ENCODE data around the gene ATAT1.

The ATAT1 gene

DNA sequence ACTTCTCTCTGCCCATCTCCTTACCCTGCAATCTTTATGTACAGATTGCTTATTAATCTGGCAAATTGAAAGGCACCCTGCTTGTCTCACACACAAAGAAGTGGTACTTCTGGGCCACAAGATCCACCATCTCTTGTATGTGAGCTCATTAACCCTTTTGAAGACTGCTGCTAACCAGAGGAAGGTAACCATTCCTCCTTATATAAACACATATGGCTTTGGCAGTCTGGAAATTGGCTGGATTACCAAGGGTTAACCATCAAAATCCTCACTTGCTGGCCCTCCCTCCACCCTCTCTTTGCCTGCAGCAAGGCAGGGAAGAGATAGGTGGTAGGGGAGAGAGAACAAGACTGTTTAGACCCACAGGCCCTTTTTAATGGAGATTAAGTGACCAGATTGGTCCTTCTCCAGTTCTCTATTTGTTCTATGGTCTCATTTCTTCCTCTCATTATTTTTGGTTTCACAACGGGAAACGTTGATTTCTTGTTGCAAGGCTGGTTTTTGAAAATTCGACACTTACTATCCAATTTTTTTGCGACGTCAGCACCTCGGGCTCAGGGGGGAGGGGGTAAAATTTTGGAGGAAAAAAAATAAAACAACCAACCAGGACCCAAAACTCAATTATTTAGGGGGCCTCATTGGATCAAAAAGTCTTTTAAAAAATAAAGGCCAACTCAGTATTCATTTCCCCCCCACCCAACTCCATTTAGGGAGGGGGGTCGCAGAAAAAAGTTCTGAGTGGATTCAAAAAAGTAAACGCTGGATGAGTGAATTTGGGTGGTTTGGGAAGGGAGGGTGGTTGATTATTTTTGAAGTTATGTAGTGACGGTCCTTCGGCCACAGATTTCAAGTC, 10.5 kb upstream of the ATAT1 start:
- H3K4me3 ChIP-seq (ENCODE audit: control insufficient read depth, low read depth, low read length), result peak overlapping the region; percentile 99
- DNase-seq (ENCODE audit: low read depth), result peak; percentile 40
- TF ChIP-seq CTCF (conservative IDR thresholded peaks at IDR 0.05; ENCODE audit: control insufficient read depth, insufficient read depth, low read depth, low read length), result no peak

- DNase-seq (ENCODE audit: low read depth), result peak; percentile 100
- TF ChIP-seq CTCF (conservative IDR thresholded peaks at IDR 0.05; ENCODE audit: control insufficient read depth, insufficient read depth, low read depth, low read length), result no peak
Measured at GRCh38 chr6:30616811-30617564, 9.7 kb upstream of the ATAT1 start, which contains the start of gene PPP1R10. PPP1R10 (minus strand) TSS chr6:30617243; CDS start chr6:30609944, 7,299 bp downstream.

DNA sequence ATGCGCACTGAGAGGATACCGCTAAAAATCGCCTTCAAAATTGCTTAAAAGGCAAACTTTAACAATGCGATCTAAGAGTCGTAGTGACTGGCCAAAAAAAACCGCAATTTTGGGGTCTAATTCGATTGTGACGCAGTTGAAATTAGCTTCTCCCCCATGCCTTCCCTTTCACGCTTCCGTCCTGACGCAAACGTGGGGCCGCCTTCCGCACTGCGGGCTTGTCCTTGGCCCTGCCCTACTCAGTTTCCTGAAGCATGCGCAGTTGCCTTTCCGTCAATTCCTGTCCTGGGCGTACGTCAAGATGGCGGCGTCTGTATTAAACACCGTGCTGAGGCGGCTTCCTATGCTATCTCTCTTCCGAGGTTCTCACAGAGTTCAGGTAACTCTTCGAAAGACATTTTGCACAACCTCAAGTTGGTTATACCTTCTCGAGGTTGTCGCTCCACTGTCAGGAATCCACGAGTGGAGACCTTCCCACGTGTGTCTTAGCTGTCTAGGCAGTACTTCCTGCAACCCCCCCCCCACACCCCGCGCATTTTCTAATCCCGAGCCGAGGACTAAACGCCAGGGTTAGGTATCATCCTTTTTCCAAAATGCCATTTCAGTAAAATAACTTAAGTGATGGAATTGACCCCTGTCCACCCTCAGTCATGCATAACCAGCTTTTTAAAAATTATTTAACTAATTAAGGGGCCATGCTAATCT, 9.0 kb upstream of the ATAT1 start, which contains the start of gene MRPS18B:
TSS of gene MRPS18B (plus strand) at position 276 of the 705 bp plus-strand sequence. CDS start at position 302, 26 bp downstream.
- no peak for TF ChIP-seq CTCF (conservative IDR thresholded peaks at IDR 0.05; ENCODE audit: control insufficient read depth, insufficient read depth, low read depth, low read length)
- peak within 1 kb of the TSS; percentile 99 for H3K4me3 ChIP-seq (ENCODE audit: control insufficient read depth, low read depth, low read length)
- DNase-seq (ENCODE audit: low read depth), result peak; percentile 98

More at GRCh38 chr6:30616811-30617564, 9.7 kb upstream of the ATAT1 start, which contains the start of gene PPP1R10:
- H3K4me3 ChIP-seq (ENCODE audit: control insufficient read depth, low read depth, low read length), result peak within 1 kb of the TSS; percentile 99

GRCh38 chr6:30618270-30618797, 8.3 kb upstream of the ATAT1 start:
- no peak for TF ChIP-seq CTCF (conservative IDR thresholded peaks at IDR 0.05; ENCODE audit: control insufficient read depth, insufficient read depth, low read depth, low read length)
- peak overlapping the region; percentile 76 for H3K4me3 ChIP-seq (ENCODE audit: control insufficient read depth, low read depth, low read length)
- DNase-seq (ENCODE audit: low read depth), result peak; percentile 53

- no peak for TF ChIP-seq CTCF (conservative IDR thresholded peaks at IDR 0.05; ENCODE audit: control insufficient read depth, insufficient read depth, low read depth, low read length)
- no peak overlapping the region for H3K4me3 ChIP-seq (ENCODE audit: control insufficient read depth, low read depth, low read length)
- DNase-seq (ENCODE audit: low read depth), result no peak
Measured at GRCh38 chr6:30619561-30619960, 7.1 kb upstream of the ATAT1 start.

- H3K4me3 ChIP-seq (ENCODE audit: control insufficient read depth, low read depth, low read length), result no peak overlapping the region
- no peak for DNase-seq (ENCODE audit: low read depth)
- TF ChIP-seq CTCF (conservative IDR thresholded peaks at IDR 0.05; ENCODE audit: control insufficient read depth, insufficient read depth, low read depth, low read length), result no peak
Measured at GRCh38 chr6:30625511-30625910, 1.2 kb upstream of the ATAT1 start.
